IMR-90 (cell line): ENCODE data around the gene LRRC75A. TPM values are rescaled to one million over a fixed set of nuclear protein-coding genes. Genes with fewer than 3 reads are reported as not detected.

Experiments
- ATAC-seq: fragments of 200-7000 bp; cut with Tn5 transposase; 2 replicates; pipeline ENCODE4 v1.9.1; 2020; ENCODE audit warnings: low read depth, mild to moderate bottlenecking, moderate library complexity
- BruUV-seq: library from RNA; stranded (reverse); fragments of 400-500 nt; replicated peaks from 2 replicates; lab custom pipeline; 2021; lab: Mats Ljungman, UMichigan
- CTCF ChIA-PET: fragments of 300-600 bp; formaldehyde crosslinking; extraction: SDS; loops from one replicate; lab custom pipeline; 2021; ENCODE audit warnings: antibody characterized with exemption; lab: Yijun Ruan, JAX
- POLR2A ChIA-PET: fragments of 300-600 bp; sonication (Branson Sonifier 250); formaldehyde crosslinking; loops from one replicate; lab custom pipeline; 2022; ENCODE audit warnings: antibody characterized with exemption; ENCODE audit not compliant: unreplicated experiment; lab: Charles Lee
- DNase-seq: peaks from one replicate; pipeline ENCODE4 v3.0.0; 2013
- H2AFZ ChIP-seq: replicated peaks from 2 replicates; pipeline ENCODE3; 2013; ENCODE audit warnings: low read length, mild to moderate bottlenecking; ENCODE audit not compliant: poor library complexity
- H2AK5ac ChIP-seq: 2 replicates; pipeline ENCODE4 v1.6.1; 2013; ENCODE audit warnings: low read depth, low read length, inconsistent platforms
- H2AK9ac ChIP-seq: replicated peaks from 2 replicates; pipeline ENCODE3; 2013; ENCODE audit warnings: mild to moderate bottlenecking, low read depth, low read length, moderate library complexity; ENCODE audit not compliant: poor library complexity
- H2BK120ac ChIP-seq: 2 replicates; pipeline ENCODE4 v1.6.1; 2013; ENCODE audit warnings: low read depth, low read length, inconsistent platforms
- H2BK15ac ChIP-seq: 3 replicates; pipeline ENCODE4 v1.6.1; 2013; ENCODE audit warnings: low read depth, low read length, inconsistent platforms
- H2BK20ac ChIP-seq: 2 replicates; pipeline ENCODE4 v1.6.1; 2013; ENCODE audit warnings: low read depth, mild to moderate bottlenecking, inconsistent platforms, low read length, moderate library complexity
- H2BK5ac ChIP-seq: 2 replicates; pipeline ENCODE4 v1.6.1; 2013; ENCODE audit warnings: mild to moderate bottlenecking, low read depth, low read length, inconsistent platforms; ENCODE audit not compliant: poor library complexity, severe bottlenecking
- H3K14ac ChIP-seq: replicated peaks from 2 replicates; pipeline ENCODE4 v1.6.1; 2013; ENCODE audit warnings: low read depth, low read length, inconsistent platforms
- H3K18ac ChIP-seq: 2 replicates; pipeline ENCODE4 v1.6.1; 2013; ENCODE audit warnings: low read depth, low read length, control low read depth
- H3K23ac ChIP-seq: 2 replicates; pipeline ENCODE4 v1.6.1; 2013; ENCODE audit warnings: low read depth, low read length, inconsistent platforms
- H3K27ac ChIP-seq: 2 replicates; pipeline ENCODE4 v1.5.1; 2013; ENCODE audit warnings: mild to moderate bottlenecking, control low read depth, low read length; ENCODE audit not compliant: insufficient read depth
- H3K27me3 ChIP-seq: 2 replicates; pipeline ENCODE4 v1.6.1; 2013; ENCODE audit warnings: low read length; ENCODE audit not compliant: control insufficient read depth, insufficient read depth
- H3K36me3 ChIP-seq: 2 replicates; pipeline ENCODE4 v1.6.1; 2013; ENCODE audit warnings: low read length, mixed read lengths; ENCODE audit not compliant: control insufficient read depth, insufficient read depth
- H3K4ac ChIP-seq: 2 replicates; pipeline ENCODE4 v1.6.1; 2013; ENCODE audit warnings: low read depth, low read length, inconsistent platforms
- H3K4me1 ChIP-seq: 2 replicates; pipeline ENCODE4 v1.6.1; 2013; ENCODE audit warnings: low read length, mixed read lengths; ENCODE audit not compliant: control insufficient read depth, insufficient read depth
- H3K4me2 ChIP-seq: 2 replicates; pipeline ENCODE4 v1.6.1; 2013; ENCODE audit warnings: low read depth, mild to moderate bottlenecking, control low read depth, low read length, moderate library complexity
- H3K4me3 ChIP-seq: 2 replicates; pipeline ENCODE4 v1.5.1; 2013; ENCODE audit warnings: low read depth, mild to moderate bottlenecking, control low read depth, low read length, moderate library complexity; ENCODE audit not compliant: insufficient read depth
- H3K56ac ChIP-seq: 2 replicates; pipeline ENCODE4 v1.6.1; 2013; ENCODE audit warnings: low read length, inconsistent platforms; ENCODE audit not compliant: insufficient read depth; ENCODE audit errors: extremely low read depth
- H3K79me1 ChIP-seq, 2 experiments: 2 replicates each; pipeline ENCODE4 v1.6.1; 2013; ENCODE audit warnings: low read length in 2 of 2, inconsistent platforms in 1 of 2, low read depth in 1 of 2
- H3K9ac ChIP-seq: 2 replicates; pipeline ENCODE4 v1.6.1; 2013; ENCODE audit warnings: low read depth, low read length, control low read depth
- H3K9me1 ChIP-seq: 2 replicates; pipeline ENCODE4 v1.6.1; 2013; ENCODE audit warnings: low read length, inconsistent platforms; ENCODE audit not compliant: insufficient read depth
- H3K9me3 ChIP-seq: 2 replicates; pipeline ENCODE4 v1.6.1; 2013; ENCODE audit warnings: low read length; ENCODE audit not compliant: control insufficient read depth, insufficient read depth
- H4K20me1 ChIP-seq: 2 replicates; pipeline ENCODE4 v1.6.1; 2013; ENCODE audit warnings: low read length, inconsistent platforms; ENCODE audit not compliant: insufficient read depth
- H4K5ac ChIP-seq: 2 replicates; pipeline ENCODE4 v1.6.1; 2013; ENCODE audit warnings: mild to moderate bottlenecking, low read depth, low read length, control low read depth
- H4K8ac ChIP-seq, 2 experiments: 2 replicates each; pipeline ENCODE4 v1.6.1; 2013; ENCODE audit warnings: low read depth in 2 of 2, low read length in 2 of 2, control low read depth in 1 of 2, inconsistent platforms in 1 of 2
- H4K91ac ChIP-seq: 2 replicates; pipeline ENCODE4 v1.6.1; 2013; ENCODE audit warnings: low read depth, low read length, inconsistent platforms; ENCODE audit not compliant: insufficient read depth
- BHLHE40 ChIP-seq: fragments of 150-350 bp; IDR thresholded peaks from 2 replicates; pipeline ENCODE4 v1.6.1; 2016; ENCODE audit warnings: mild to moderate bottlenecking, low read depth, low read length
- CEBPB ChIP-seq: IDR thresholded peaks from 2 replicates; pipeline ENCODE4 v1.6.1; 2012; ENCODE audit warnings: low read depth, low read length, improper control_type of control experiment
- CHD1 ChIP-seq: IDR thresholded peaks from 2 replicates; pipeline ENCODE4 v1.6.1; 2012; ENCODE audit warnings: low read depth, low read length, improper control_type of control experiment
- CTCF ChIP-seq: conservative IDR thresholded peaks from 2 replicates; pipeline ENCODE4 v1.5.1; 2012; ENCODE audit warnings: mild to moderate bottlenecking, low read depth, low read length, improper control_type of control experiment
- ELK1 ChIP-seq: fragments of 150-350 bp; IDR thresholded peaks from 2 replicates; pipeline ENCODE4 v1.6.1; 2016; ENCODE audit warnings: low read depth, mild to moderate bottlenecking, low read length, moderate library complexity, borderline replicate concordance
- FOS ChIP-seq: fragments of 150-350 bp; IDR thresholded peaks from 2 replicates; pipeline ENCODE4 v1.6.1; 2016; ENCODE audit warnings: low read depth, low read length
- MAFK ChIP-seq: IDR thresholded peaks from 2 replicates; pipeline ENCODE4 v1.6.1; 2012; ENCODE audit warnings: low read depth, low read length, improper control_type of control experiment
- MAZ ChIP-seq: IDR thresholded peaks from 2 replicates; pipeline ENCODE4 v1.6.1; 2012; ENCODE audit warnings: low read depth, mild to moderate bottlenecking, low read length, improper control_type of control experiment, moderate library complexity, borderline replicate concordance
- MXI1 ChIP-seq: IDR thresholded peaks from 2 replicates; pipeline ENCODE4 v1.6.1; 2012; ENCODE audit warnings: low read depth, mild to moderate bottlenecking, low read length, moderate library complexity, borderline replicate concordance
- NFE2L2 ChIP-seq: fragments of 150-350 bp; IDR thresholded peaks from 2 replicates; pipeline ENCODE4 v1.6.1; 2016; ENCODE audit warnings: low read depth, mild to moderate bottlenecking, low read length
- POLR2A ChIP-seq: IDR thresholded peaks from 2 replicates; pipeline ENCODE4 v1.6.1; 2012; ENCODE audit warnings: mild to moderate bottlenecking, low read depth, low read length
- RAD21 ChIP-seq: IDR thresholded peaks from 2 replicates; pipeline ENCODE4 v1.6.1; 2012; ENCODE audit warnings: low read length, improper control_type of control experiment
- RCOR1 ChIP-seq: IDR thresholded peaks from 2 replicates; pipeline ENCODE4 v1.6.1; 2012; ENCODE audit warnings: mild to moderate bottlenecking, low read length, improper control_type of control experiment; ENCODE audit not compliant: insufficient replicate concordance
- RFX5 ChIP-seq: IDR thresholded peaks from 2 replicates; pipeline ENCODE4 v1.8.0; 2012; ENCODE audit warnings: low read depth, mild to moderate bottlenecking, low read length, moderate library complexity
- SMC3 ChIP-seq: fragments of 150-350 bp; IDR thresholded peaks from 2 replicates; pipeline ENCODE4 v1.6.1; 2016; ENCODE audit warnings: low read depth, mild to moderate bottlenecking, antibody characterized with exemption, low read length, moderate library complexity
- USF2 ChIP-seq: fragments of 150-350 bp; IDR thresholded peaks from 2 replicates; pipeline ENCODE4 v1.6.1; 2017; ENCODE audit warnings: mild to moderate bottlenecking, antibody characterized with exemption, low read length, low read depth
- WGBS, 2 experiments: methylation state at CpG; one replicate each; pipeline versions ENCODE4 v1.1.5 to v1.1.7; 2013; ENCODE audit warnings: missing lambda C conversion rate in 2 of 2; ENCODE audit not compliant: insufficient read length in 1 of 2; ENCODE audit errors: extremely low coverage in 2 of 2; 5-methylcytosine and 5-hydroxymethylcytosine counted together
- dilution Hi-C: fragments of 300-500 bp; cut with HindIII; formaldehyde crosslinking; loops from one replicate; pipeline ENCODE4 v1.14.3; 2018; ENCODE audit warnings: low sequenced_read_pairs; ENCODE audit not compliant: unreplicated experiment
- in situ Hi-C: fragments of 300-500 bp; cut with MboI; formaldehyde crosslinking; loops from 3 replicates; pipeline ENCODE4 v1.14.3; 2019; ENCODE audit warnings: low sequenced_read_pairs, inconsistent platforms, mixed read lengths
- intact Hi-C: fragments of 100-400 bp; cut with micrococcal nuclease; formaldehyde crosslinking; loops from 2 replicates; pipeline ENCODE4 v1.10.0; 2022
- polyA plus RNA-seq, 3 experiments: library from polyadenylated mRNA; depleted of rRNA; stranded (reverse); fragments of >200 nt; gene quantifications; 2 replicates each; pipeline ENCODE4 v1.2.3, GENCODE V29; 2012; ENCODE audit warnings: low replicate concordance in 1 of 3
- total RNA-seq: library from RNA; depleted of rRNA; stranded (reverse); fragments of >200 nt; gene quantifications from 2 replicates; pipeline ENCODE4 v1.2.3, GENCODE V29; 2012

LRRC75A gene
- total and polyA plus RNA-seq, 2 of the 4 experiments (the other 2 are of a cell fraction): 0.72 to 1.0 TPM

GRCh38 chr17:16447676-16448075 is 44.3 kb downstream of the LRRC75A start:
- H3K18ac ChIP-seq: no peak overlapping the region
- no peaks in the 10 kb centered on the region for H3K27me3 ChIP-seq
- no peak overlapping the region for H2BK5ac ChIP-seq
- no peak for TF ChIP-seq MXI1
- TF ChIP-seq CHD1: no peak
- TF ChIP-seq RCOR1: no peak
- no peak for TF ChIP-seq ELK1
- TF ChIP-seq POLR2A: no peak
- TF ChIP-seq USF2: no peak
- no peak for TF ChIP-seq CTCF
- no peak for TF ChIP-seq NFE2L2
- no peak for TF ChIP-seq SMC3
- no peak for TF ChIP-seq FOS
- TF ChIP-seq MAZ: no peak
- TF ChIP-seq BHLHE40: no peak
- TF ChIP-seq RFX5: no peak
- no peak for TF ChIP-seq MAFK
- TF ChIP-seq RAD21: no peak
- TF ChIP-seq CEBPB: no peak
- no peak overlapping the region for H3K23ac ChIP-seq
- no peak overlapping the region for H2AK9ac ChIP-seq
- WGBS, 2 experiments: 100% methylated on average over 2 of the region's 8 CpGs; no CpG with 5 or more reads in 1 of the 2 experiments
- no peak overlapping the region for H4K91ac ChIP-seq
- no peak overlapping the region for H3K9ac ChIP-seq
- intact Hi-C loops: no loop called here
- no peak overlapping the region for H2AK5ac ChIP-seq
- H3K4me3 ChIP-seq: no peak overlapping the region
- ATAC-seq (no peak), DNase-seq (no peak)
- in situ Hi-C loops: no loop called here
- peaks cover 2% of the 10 kb centered on the region; the same call in 1 of the 2 replicates for H3K4me1 ChIP-seq
- H4K20me1 ChIP-seq: peaks cover 79% of the 10 kb centered on the region
- H3K27ac ChIP-seq: no peak overlapping the region
- dilution Hi-C loops: no loop called here
- no peak overlapping the region for H3K4ac ChIP-seq
- no TSS peak for BruUV-seq
- H3K4me2 ChIP-seq: no peak overlapping the region
- POLR2A ChIA-PET: no interaction called here
- no peak overlapping the region for H2BK20ac ChIP-seq
- no peak overlapping the region for H2AFZ ChIP-seq
- no peak overlapping the region for H2BK120ac ChIP-seq
- CTCF ChIA-PET: interaction anchor here (1.5 kb wide), 1 partner anchor 84 kb away, joined by 5 read pairs; no protein-coding TSS in a partner anchor
- peaks cover 50% of the 10 kb centered on the region for H3K36me3 ChIP-seq
- no peak overlapping the region for H4K5ac ChIP-seq
- H2BK15ac ChIP-seq: no peak overlapping the region
- H3K14ac ChIP-seq: no peak overlapping the region
- H3K9me3 ChIP-seq: no peaks in the 10 kb centered on the region
- peaks cover 4 to 72% of the 10 kb centered on the region in 2 experiments for H3K79me1 ChIP-seq
- no peak overlapping the region for H3K56ac ChIP-seq
- H3K9me1 ChIP-seq: peaks cover 30% of the 10 kb centered on the region
- no peak overlapping the region for H4K8ac ChIP-seq
